HCT116 (cell line): ENCODE results near the gene TMEM134. TPM values are rescaled to one million over a fixed set of nuclear protein-coding genes. Genes with fewer than 3 reads are reported as not detected.
A peak's percentile ranks its signal among the peaks of the same experiment; 100 is the strongest.

Experiments used
- ATAC-seq: fragments of 200-7000 bp; cut with Tn5 transposase; 2 replicates; pipeline ENCODE4 v1.9.1; 2020; ENCODE audit warnings: mild to moderate bottlenecking, moderate library complexity
- BruUV-seq: library from RNA; stranded (reverse); fragments of 400-500 nt; replicated peaks from 2 replicates; lab custom pipeline; 2021; lab: Mats Ljungman, UMichigan
- CTCF ChIA-PET: fragments of 300-600 bp; sonication (Branson Sonifier 250); formaldehyde crosslinking; loops from one replicate; lab custom pipeline; 2021; ENCODE audit warnings: antibody characterized with exemption; lab: Charles Lee
- POLR2A ChIA-PET: fragments of 300-600, 350-600 bp; sonication (Branson Sonifier 250); formaldehyde crosslinking; loops from one replicate; lab custom pipeline; 2021; ENCODE audit warnings: antibody characterized with exemption; lab: Charles Lee
- RAD21 ChIA-PET, 2 experiments: fragments of 300-600 bp; sonication (Branson Sonifier 250); formaldehyde crosslinking; loops; one replicate each; lab custom pipeline; 2023; ENCODE audit warnings: low total read pairs in 2 of 2; ENCODE audit not compliant: uncharacterized antibody in 2 of 2, unreplicated experiment in 2 of 2, low non-redundant PET in 1 of 2; lab: Charles Lee
- DNase-seq: peaks from one replicate; pipeline ENCODE4 v3.0.0-alpha.2; 2010; ENCODE audit warnings: low read depth, low spot score
- H2AFZ ChIP-seq: fragments of 200-600 bp; shearing (Covaris generic), sonication (generic); 2 replicates; pipeline ENCODE4 v1.6.1; 2017; ENCODE audit warnings: low read depth, mixed run types, mixed read lengths, antibody characterized with exemption, low read length; ENCODE audit not compliant: poor library complexity, severe bottlenecking
- H3K27ac ChIP-seq: 2 replicates; pipeline ENCODE4 v1.5.1; 2012; ENCODE audit warnings: low read depth, low read length
- H3K27me3 ChIP-seq: fragments of 200-600 bp; sonication (generic); 2 replicates; pipeline ENCODE4 v1.6.1; 2016; ENCODE audit warnings: mixed run types, low read length, mixed read lengths; ENCODE audit not compliant: insufficient read depth
- H3K36me3 ChIP-seq, 2 experiments: fragments of 200-500 bp in 1 of 2; fragments of 200-600 bp in 1 of 2; sonication (Bioruptor generic) in 1 of 2; sonication (generic) in 1 of 2; 2 replicates each; pipeline versions ENCODE4 v1.5.1 to v1.6.1; 2014 to 2016; ENCODE audit warnings: low read length in 2 of 2, inconsistent platforms in 1 of 2, mixed read lengths in 1 of 2, mixed run types in 1 of 2; ENCODE audit not compliant: insufficient read depth in 2 of 2, control insufficient read depth in 1 of 2
- H3K4me1 ChIP-seq, 2 experiments: fragments of 200-600 bp in 1 of 2; sonication (generic) in 1 of 2; 2 replicates each; pipeline versions ENCODE4 v1.5.1 to v1.6.1; 2012 to 2017; ENCODE audit warnings: low read length in 2 of 2, inconsistent platforms in 1 of 2, mild to moderate bottlenecking in 1 of 2, mixed read lengths in 1 of 2, mixed run types in 1 of 2, moderate library complexity in 1 of 2; ENCODE audit not compliant: insufficient read depth in 2 of 2, control insufficient read depth in 1 of 2
- H3K4me2 ChIP-seq: fragments of 200-600 bp; sonication (generic); 2 replicates; pipeline ENCODE4 v1.6.1; 2017; ENCODE audit warnings: mixed run types, low read length, mixed read lengths
- H3K4me3 ChIP-seq, 2 experiments: fragments of 200-600 bp in 1 of 2; sonication (generic) in 1 of 2; replicated peaks in 1 of 2; 2 replicates each; pipeline ENCODE4 v1.5.1; 2011 to 2016; ENCODE audit warnings: low read length in 2 of 2, control low read depth in 1 of 2, low read depth in 1 of 2, mild to moderate bottlenecking in 1 of 2, mixed read lengths in 1 of 2, mixed run types in 1 of 2
- H3K79me2 ChIP-seq: fragments of 200-600 bp; sonication (generic); 2 replicates; pipeline ENCODE4 v1.6.1; 2017; ENCODE audit warnings: mild to moderate bottlenecking, mixed run types, low read length, moderate library complexity, mixed read lengths; ENCODE audit not compliant: insufficient read depth
- H3K9ac ChIP-seq: fragments of 200-600 bp; sonication (generic); 2 replicates; pipeline ENCODE4 v1.6.1; 2016; ENCODE audit warnings: low read length, mixed read lengths
- H3K9me2 ChIP-seq: fragments of 200-600 bp; sonication (generic), shearing (Covaris generic); 2 replicates; pipeline ENCODE4 v1.6.1; 2017; ENCODE audit warnings: mixed run types, mild to moderate bottlenecking, moderate library complexity; ENCODE audit not compliant: insufficient read depth
- H3K9me3 ChIP-seq, 2 experiments: fragments of 200-500 bp in 1 of 2; fragments of 200-600 bp in 1 of 2; sonication (Bioruptor generic) in 1 of 2; sonication (generic) in 1 of 2; 2 replicates each; pipeline ENCODE4 v1.6.1; 2014 to 2017; ENCODE audit warnings: low read length in 2 of 2, mixed read lengths in 2 of 2, inconsistent platforms in 1 of 2, low read depth in 1 of 2, mild to moderate bottlenecking in 1 of 2, mixed run types in 1 of 2, moderate library complexity in 1 of 2; ENCODE audit not compliant: control insufficient read depth in 1 of 2, insufficient read depth in 1 of 2
- H4K20me1 ChIP-seq: fragments of 200-600 bp; sonication (generic), shearing (Covaris generic); 2 replicates; pipeline ENCODE4 v1.6.1; 2017; ENCODE audit warnings: mixed run types, mild to moderate bottlenecking, moderate library complexity; ENCODE audit not compliant: insufficient read depth
- ATF3 ChIP-seq: IDR thresholded peaks from 2 replicates; pipeline ENCODE4 v1.6.1; 2012
- CBX3 ChIP-seq: IDR thresholded peaks from 2 replicates; pipeline ENCODE4 v1.6.1; 2012; ENCODE audit warnings: low read depth
- CTCF ChIP-seq, 3 experiments: fragments of 200-600 bp in 1 of 3; sonication (generic) in 1 of 3; IDR thresholded peaks in 2 of 3; conservative IDR thresholded peaks in 1 of 3; 2 replicates each; pipeline ENCODE4 v1.5.1; 2012 to 2017; ENCODE audit warnings: low read depth in 2 of 3, low read length in 2 of 3, antibody characterized with exemption in 1 of 3, borderline replicate concordance in 1 of 3, control low read depth in 1 of 3, mild to moderate bottlenecking in 1 of 3, mixed read lengths in 1 of 3, mixed run types in 1 of 3, moderate library complexity in 1 of 3; ENCODE audit not compliant: insufficient read depth in 1 of 3
- EGR1 ChIP-seq: IDR thresholded peaks from 2 replicates; pipeline ENCODE4 v1.6.1; 2012; ENCODE audit warnings: low read depth
- ELF1 ChIP-seq: IDR thresholded peaks from 2 replicates; pipeline ENCODE4 v1.6.1; 2012; ENCODE audit warnings: low read depth, borderline replicate concordance
- EZH2phosphoT487 ChIP-seq: fragments of 200-600 bp; IDR thresholded peaks from 2 replicates; pipeline ENCODE4 v1.6.1; 2018; ENCODE audit warnings: antibody characterized with exemption, borderline replicate concordance
- FOSL1 ChIP-seq: IDR thresholded peaks from 2 replicates; pipeline ENCODE4 v1.6.1; 2012; ENCODE audit warnings: low read depth
- JUND ChIP-seq: IDR thresholded peaks from 2 replicates; pipeline ENCODE4 v1.6.1; 2012
- POLR2AphosphoS5 ChIP-seq: IDR thresholded peaks from 2 replicates; pipeline ENCODE4 v1.6.1; 2011; ENCODE audit warnings: mild to moderate bottlenecking, low read depth, low read length, moderate library complexity
- REST ChIP-seq: IDR thresholded peaks from 2 replicates; pipeline ENCODE4 v1.6.1; 2012; ENCODE audit warnings: low read depth
- SIN3A ChIP-seq: IDR thresholded peaks from 2 replicates; pipeline ENCODE4 v1.6.1; 2012; ENCODE audit warnings: low read depth
- SP1 ChIP-seq: IDR thresholded peaks from 2 replicates; pipeline ENCODE4 v1.6.1; 2012; ENCODE audit warnings: low read depth
- SRF ChIP-seq: IDR thresholded peaks from 2 replicates; pipeline ENCODE4 v1.6.1; 2012; ENCODE audit warnings: low read depth
- TCF7L2 ChIP-seq: IDR thresholded peaks from 2 replicates; pipeline ENCODE4 v1.7.0; 2011; ENCODE audit warnings: borderline replicate concordance, inconsistent platforms; ENCODE audit not compliant: insufficient read depth, insufficient read length; ENCODE audit errors: extremely low read depth
- YY1 ChIP-seq: IDR thresholded peaks from 2 replicates; pipeline ENCODE4 v1.6.1; 2011; ENCODE audit warnings: low read length, low read depth, moderate library complexity, mild to moderate bottlenecking; ENCODE audit not compliant: insufficient replicate concordance; ENCODE audit errors: extremely low read depth
- ZBTB33 ChIP-seq: IDR thresholded peaks from 2 replicates; pipeline ENCODE4 v1.6.1; 2011; ENCODE audit warnings: mild to moderate bottlenecking, low read length, moderate library complexity; ENCODE audit not compliant: insufficient replicate concordance; ENCODE audit errors: extremely low read depth
- ZFX ChIP-seq: fragments of 450-650 bp; IDR thresholded peaks from 2 replicates; pipeline ENCODE4 v1.6.1; 2017
- ZNF274 ChIP-seq: fragments of 200-500 bp; sonication (Bioruptor generic); IDR thresholded peaks from 2 replicates; pipeline ENCODE4 v1.6.1; 2014; ENCODE audit warnings: mild to moderate bottlenecking, low read depth, low read length, inconsistent platforms
- intact Hi-C: fragments of 100-400 bp; cut with micrococcal nuclease; formaldehyde crosslinking; loops from 2 replicates; pipeline ENCODE4 v1.10.0; 2022
- total RNA-seq: library from RNA; stranded (reverse); gene quantifications from one replicate; pipeline ENCODE4 v1.2.1, GENCODE V29; 2021; ENCODE audit not compliant: unreplicated experiment

Gene TMEM134
- total RNA-seq, 1 experiment from 2014 or later: 44.2 TPM

- RAD21 ChIA-PET: interaction anchor here in 1 of 2 experiments (1.3 kb wide), 1 partner anchor 18 kb away, joined by 4 read pairs; the partner anchor contains the start of gene PPP1CA
- peak overlapping the region; percentile 72 for H3K4me2 ChIP-seq
- no peaks in the 10 kb centered on the region for H3K9me2 ChIP-seq
- H2AFZ ChIP-seq: no peak overlapping the region
- DNase-seq (no peak), ATAC-seq (no peak)
- H3K36me3 ChIP-seq: no peaks in the 10 kb centered on the region
- peaks cover 23 to 51% of the 10 kb centered on the region in 2 experiments; a peak in 3 of 4 replicates for H3K4me1 ChIP-seq
- H4K20me1 ChIP-seq: no peaks in the 10 kb centered on the region
- no peak for TF ChIP-seq SRF
- no peak for TF ChIP-seq YY1
- no peak for TF ChIP-seq EGR1
- TF ChIP-seq EZH2phosphoT487: no peak
- TF ChIP-seq CBX3: no peak
- TF ChIP-seq ZFX: no peak
- no peak for TF ChIP-seq CTCF (IDR thresholded peaks at IDR 0.05 in 2 of 3, conservative IDR thresholded peaks at IDR 0.05 in 1 of 3; ENCODE audit: borderline replicate concordance in 1 of 3, insufficient read depth in 1 of 3, low read depth in 2 of 3, low read length in 2 of 3)
- no peak for TF ChIP-seq SIN3A
- no peak for TF ChIP-seq SP1
- TF ChIP-seq REST: no peak
- no peak for TF ChIP-seq ZBTB33
- no peak for TF ChIP-seq ZNF274
- TF ChIP-seq TCF7L2: no peak
- no peak for TF ChIP-seq ATF3
- no peak for TF ChIP-seq JUND
- no peak for TF ChIP-seq ELF1
- TF ChIP-seq FOSL1: no peak
- TF ChIP-seq POLR2AphosphoS5: no peak
- no peak overlapping the region for H3K4me3 ChIP-seq
- BruUV-seq: TSS peak; percentile 47
- H3K79me2 ChIP-seq: no peaks in the 10 kb centered on the region
- peak overlapping the region; percentile 83; the same call in 1 of the 2 replicates for H3K27ac ChIP-seq
- H3K27me3 ChIP-seq: no peaks in the 10 kb centered on the region
- CTCF ChIA-PET: interaction anchor here (1.7 kb wide), 1 partner anchor 18 kb away, joined by 6 read pairs; the partner anchor contains the start of gene PPP1CA
- POLR2A ChIA-PET: no interaction called here
- H3K9ac ChIP-seq: peak overlapping the region; percentile 79
- no peaks in the 10 kb centered on the region for H3K9me3 ChIP-seq
- intact Hi-C loops: no loop called here
Measured at GRCh38 chr11:67419325-67420049, 49.6 kb downstream of the TMEM134 start.
